AG04450 (cell line): ENCODE measurements around the gene CSH2. TPM values are rescaled to one million over a fixed set of nuclear protein-coding genes. Genes with fewer than 3 reads are reported as not detected.

Source experiments
- CTCF ChIA-PET: fragments of 300-600, 350-600 bp; formaldehyde crosslinking; extraction: SDS; loops from one replicate; lab custom pipeline; 2022; ENCODE audit warnings: antibody characterized with exemption, inconsistent platforms; lab: Charles Lee
- POLR2A ChIA-PET: fragments of 350-600 bp; formaldehyde crosslinking; extraction: SDS; loops from one replicate; lab custom pipeline; 2021; ENCODE audit warnings: antibody characterized with exemption, inconsistent platforms; lab: Yijun Ruan, JAX
- DNase-seq: peaks from one replicate; pipeline ENCODE4 v3.0.0-alpha.2; 2011; ENCODE audit warnings: low read depth, low spot score
- H3K27ac ChIP-seq: one replicate; pipeline ENCODE4 v1.5.1; 2012; ENCODE audit warnings: low read depth, low read length, control low read depth
- H3K27me3 ChIP-seq: one replicate; pipeline ENCODE4 v1.6.0; 2012; ENCODE audit warnings: low read length; ENCODE audit not compliant: control insufficient read depth, insufficient read depth
- H3K4me3 ChIP-seq: 2 replicates; pipeline ENCODE4 v1.5.1; 2011; ENCODE audit warnings: mild to moderate bottlenecking, low read depth, low read length, control low read depth
- H3K9me3 ChIP-seq: 2 replicates; pipeline ENCODE4 v1.5.1; 2012; ENCODE audit warnings: low read length; ENCODE audit not compliant: control insufficient read depth, insufficient read depth
- polyA plus RNA-seq: library from polyadenylated mRNA; depleted of rRNA; stranded (reverse); fragments of >200 nt; gene quantifications from 2 replicates; pipeline ENCODE4 v1.2.3, GENCODE V29; 2011
- TF ChIP-seq, protein P1 (sequence below): IDR thresholded peaks from 2 replicates; pipeline ENCODE4 v1.5.1; 2011; ENCODE audit warnings: low read depth, low read length, control low read depth, inconsistent platforms

CSH2 gene
- polyA plus RNA-seq, 1 experiment, result not detected

DNA sequence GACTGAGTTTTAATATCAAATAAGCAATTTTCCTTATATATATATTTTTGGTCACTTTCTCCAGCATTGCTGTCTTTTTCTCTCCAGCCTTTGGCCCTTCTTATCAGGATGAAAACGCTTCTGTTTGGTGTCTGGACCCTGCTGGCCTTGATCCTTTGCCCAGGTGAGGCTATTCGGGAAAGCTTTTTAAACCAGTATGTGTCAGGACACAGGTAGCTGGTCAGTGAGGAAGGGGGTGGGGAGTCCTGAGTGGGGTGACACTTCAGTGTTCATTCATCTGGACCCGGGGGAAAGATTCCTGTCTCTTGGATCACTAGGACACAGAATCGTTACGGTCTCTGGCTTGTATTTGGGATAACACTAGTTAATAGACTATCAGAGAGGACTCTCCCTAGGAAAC, 18.8 kb downstream of the CSH2 start:
- no peak overlapping the region for H3K4me3 ChIP-seq
- TF ChIP-seq, protein P1, sequence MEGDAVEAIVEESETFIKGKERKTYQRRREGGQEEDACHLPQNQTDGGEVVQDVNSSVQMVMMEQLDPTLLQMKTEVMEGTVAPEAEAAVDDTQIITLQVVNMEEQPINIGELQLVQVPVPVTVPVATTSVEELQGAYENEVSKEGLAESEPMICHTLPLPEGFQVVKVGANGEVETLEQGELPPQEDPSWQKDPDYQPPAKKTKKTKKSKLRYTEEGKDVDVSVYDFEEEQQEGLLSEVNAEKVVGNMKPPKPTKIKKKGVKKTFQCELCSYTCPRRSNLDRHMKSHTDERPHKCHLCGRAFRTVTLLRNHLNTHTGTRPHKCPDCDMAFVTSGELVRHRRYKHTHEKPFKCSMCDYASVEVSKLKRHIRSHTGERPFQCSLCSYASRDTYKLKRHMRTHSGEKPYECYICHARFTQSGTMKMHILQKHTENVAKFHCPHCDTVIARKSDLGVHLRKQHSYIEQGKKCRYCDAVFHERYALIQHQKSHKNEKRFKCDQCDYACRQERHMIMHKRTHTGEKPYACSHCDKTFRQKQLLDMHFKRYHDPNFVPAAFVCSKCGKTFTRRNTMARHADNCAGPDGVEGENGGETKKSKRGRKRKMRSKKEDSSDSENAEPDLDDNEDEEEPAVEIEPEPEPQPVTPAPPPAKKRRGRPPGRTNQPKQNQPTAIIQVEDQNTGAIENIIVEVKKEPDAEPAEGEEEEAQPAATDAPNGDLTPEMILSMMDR, result no peak
- peaks cover under 1% of the 10 kb centered on the region; the same call in 1 of the 2 replicates for H3K9me3 ChIP-seq
- H3K27me3 ChIP-seq, result peaks cover 20% of the 10 kb centered on the region
- no peak overlapping the region for H3K27ac ChIP-seq
- ChIA-PET POLR2A (no interaction called here), CTCF (interaction anchor here (2.8 kb wide), 1 partner anchor 11 kb away, joined by 14 read pairs; no protein-coding TSS in a partner anchor)
- no peak for DNase-seq

DNA sequence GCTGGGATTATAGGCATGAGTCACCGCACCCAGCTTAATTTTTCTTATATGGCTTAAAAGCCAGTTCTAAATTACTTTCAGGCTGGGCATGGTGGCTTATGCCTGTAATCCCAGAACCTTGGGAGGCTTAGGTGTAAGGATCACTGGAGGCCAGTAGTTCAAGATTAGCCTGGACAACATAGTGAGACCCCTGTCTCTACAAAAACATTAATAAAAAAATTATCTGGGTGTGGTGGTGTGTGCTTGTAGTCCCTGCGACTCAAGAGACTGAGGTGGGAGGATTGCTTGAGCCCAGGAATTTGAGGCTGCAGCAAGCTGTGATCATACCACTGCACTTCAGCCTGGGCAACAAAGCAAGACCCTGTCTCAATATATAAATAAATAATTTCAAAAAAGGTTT, 20.2 kb downstream of the CSH2 start:
- H3K4me3 ChIP-seq, result no peak overlapping the region
- H3K9me3 ChIP-seq, result peaks cover 15% of the 10 kb centered on the region
- ChIA-PET CTCF (interaction anchor here (1.2 kb wide), 1 partner anchor 12 kb away, joined by 3 read pairs; no protein-coding TSS in a partner anchor), POLR2A (no interaction called here)
- no peak for DNase-seq
- TF ChIP-seq, protein P1, result no peak
- no peak overlapping the region for H3K27ac ChIP-seq
- peaks cover 21% of the 10 kb centered on the region for H3K27me3 ChIP-seq

DNA sequence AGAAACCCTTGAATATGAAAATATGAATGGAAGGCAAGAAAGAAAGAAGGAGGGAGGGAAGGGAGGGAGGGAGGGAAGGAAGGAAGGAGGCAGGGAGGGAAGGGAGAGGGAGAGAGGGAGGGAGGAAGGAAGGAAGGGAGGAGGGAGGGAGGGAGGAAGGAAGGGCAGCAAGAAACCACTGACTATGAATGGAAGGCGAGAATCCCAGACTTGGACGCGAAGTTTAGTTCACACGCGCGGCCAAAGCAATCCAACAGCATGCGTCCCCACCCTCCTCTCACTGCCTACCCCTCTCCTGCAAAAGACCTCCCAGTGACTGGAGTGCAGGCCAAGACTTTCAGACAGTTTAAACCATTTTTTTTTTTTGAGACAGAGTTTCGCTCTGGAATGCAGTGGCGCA, 23.1 kb downstream of the CSH2 start:
- TF ChIP-seq, protein P1, result no peak
- Histone ChIP-seq H3K27me3 (peaks cover 18% of the 10 kb centered on the region), H3K27ac (no peak overlapping the region), H3K4me3 (no peak overlapping the region), H3K9me3 (peaks cover 15% of the 10 kb centered on the region)
- ChIA-PET CTCF (interaction anchor here (0.7 kb wide), 1 partner anchor 425 kb away, joined by 7 read pairs; no protein-coding TSS in a partner anchor), POLR2A (interaction anchor here (0.7 kb wide), 2 partner anchors 75 to 571 kb away, joined by 4 to 7 read pairs; no protein-coding TSS in a partner anchor)
- DNase-seq, result no peak

DNA sequence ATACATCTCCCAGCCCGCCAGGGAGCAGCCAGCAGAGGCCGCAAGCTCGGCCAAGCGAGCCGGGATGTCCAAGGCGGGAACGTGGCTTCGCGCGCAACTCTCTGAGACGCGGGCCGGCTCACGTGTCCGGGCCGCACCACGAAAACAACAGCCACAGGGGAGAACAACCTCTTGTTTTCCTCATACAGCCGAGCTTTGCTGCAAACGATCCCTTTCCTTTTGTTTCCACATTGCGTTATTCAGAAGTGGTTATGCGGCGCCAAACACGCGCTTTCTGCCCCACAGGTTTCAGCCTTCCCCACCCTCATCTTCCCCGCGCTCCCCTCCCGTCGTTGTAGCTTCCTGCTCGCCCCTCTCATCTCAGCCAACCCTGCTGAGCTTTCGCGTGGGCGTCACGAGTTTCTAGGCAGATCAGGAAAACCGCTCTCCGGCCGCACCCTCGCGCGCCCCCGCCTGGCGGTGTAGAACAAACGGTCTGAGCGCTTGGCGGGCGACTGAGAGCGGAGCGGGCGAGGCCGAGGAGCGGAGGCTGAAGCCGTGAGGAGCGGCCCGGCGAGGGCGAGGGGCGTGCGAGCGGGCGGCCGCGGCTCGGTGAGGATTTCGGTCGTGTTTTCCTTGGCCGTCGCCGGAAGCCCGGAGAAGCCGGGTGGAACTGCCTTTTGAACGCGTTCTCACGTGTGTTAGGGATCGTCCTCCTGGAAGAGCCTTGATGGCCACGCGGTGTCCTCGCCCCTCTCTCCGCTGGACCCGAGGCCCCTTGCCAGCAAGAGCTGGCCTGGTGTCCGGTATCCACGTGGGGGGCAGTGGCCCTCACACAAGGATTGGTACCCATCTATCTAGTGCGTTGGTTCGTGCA, 24.4 kb downstream of the CSH2 start:
- CTCF ChIA-PET, result interaction anchor here (0.5 to 1.0 kb wide), 8 partner anchors 11 to 296 kb away, joined by 3 to 10 read pairs (median 6); partner anchors contain the start of gene GH1
- H3K9me3 ChIP-seq, result peaks cover 15% of the 10 kb centered on the region
- TF ChIP-seq, protein P1, result peak; percentile 46
- no peak overlapping the region for H3K27ac ChIP-seq
- peak; percentile 37 for DNase-seq
- peak overlapping the region; percentile 43 for H3K4me3 ChIP-seq
- H3K27me3 ChIP-seq, result peaks cover 16% of the 10 kb centered on the region
- POLR2A ChIA-PET, result no interaction called here
